Activated T-cell treated with anti-CD3 and anti-CD28 coated beads, Interleukin-2, amount 50 U/mL, for 72 hours (primary cell): ENCODE data around the gene ENAM. TPM values are rescaled to one million over a fixed set of nuclear protein-coding genes. Genes with fewer than 3 reads are reported as not detected.
A peak's percentile ranks its signal among the peaks of the same experiment; 100 is the strongest.
"Not testable (repeated sequence)": the region's sequence is repeated elsewhere in the genome, so short reads cannot be mapped to it uniquely, and the experiment has no call there.

Experiments
- ATAC-seq, 2 donors: fragments of 150-1000 bp; cut with Tn5 transposase; replicated peaks in 1 of 2; 2 replicates each; pipeline ENCODE4 v1.10.0; 2021; ENCODE audit warnings: moderate library complexity in 2 of 2, mild to moderate bottlenecking in 1 of 2
- DNase-seq, 2 donors: peaks; one replicate each; pipeline ENCODE4 v3.0.0; 2021 to 2022; ENCODE audit warnings: mixed read lengths in 1 of 2
- H3K27ac Mint-ChIP-seq: one replicate; pipeline ENCODE4 v1.8.0; 2022; ENCODE audit warnings: mild to moderate bottlenecking, moderate library complexity, mixed read lengths
- H3K27me3 Mint-ChIP-seq: one replicate; pipeline ENCODE4 v1.8.0; 2022; ENCODE audit warnings: low read depth, mixed read lengths
- H3K36me3 Mint-ChIP-seq, 2 donors: one replicate each; pipeline ENCODE4 v1.8.0; 2022; ENCODE audit warnings: mixed read lengths in 2 of 2, mild to moderate bottlenecking in 1 of 2; ENCODE audit not compliant: insufficient read depth in 2 of 2
- H3K4me1 Mint-ChIP-seq: one replicate; pipeline ENCODE4 v1.8.0; 2022; ENCODE audit warnings: low read depth, mixed read lengths
- H3K4me3 Mint-ChIP-seq, 2 donors: one replicate each; pipeline ENCODE4 v1.8.0; 2022; ENCODE audit warnings: mild to moderate bottlenecking in 2 of 2, mixed read lengths in 2 of 2, moderate library complexity in 2 of 2
- H3K9me3 Mint-ChIP-seq, 2 donors: one replicate each; pipeline ENCODE4 v1.8.0; 2022; ENCODE audit warnings: mixed read lengths in 2 of 2
- total RNA-seq, 2 donors: library from RNA; stranded (reverse); gene quantifications; one replicate each; pipeline ENCODE4 v1.2.3, GENCODE V29; 2022

ENAM gene
- total RNA-seq, 2 donors from 2014 or later: not detected

DNA sequence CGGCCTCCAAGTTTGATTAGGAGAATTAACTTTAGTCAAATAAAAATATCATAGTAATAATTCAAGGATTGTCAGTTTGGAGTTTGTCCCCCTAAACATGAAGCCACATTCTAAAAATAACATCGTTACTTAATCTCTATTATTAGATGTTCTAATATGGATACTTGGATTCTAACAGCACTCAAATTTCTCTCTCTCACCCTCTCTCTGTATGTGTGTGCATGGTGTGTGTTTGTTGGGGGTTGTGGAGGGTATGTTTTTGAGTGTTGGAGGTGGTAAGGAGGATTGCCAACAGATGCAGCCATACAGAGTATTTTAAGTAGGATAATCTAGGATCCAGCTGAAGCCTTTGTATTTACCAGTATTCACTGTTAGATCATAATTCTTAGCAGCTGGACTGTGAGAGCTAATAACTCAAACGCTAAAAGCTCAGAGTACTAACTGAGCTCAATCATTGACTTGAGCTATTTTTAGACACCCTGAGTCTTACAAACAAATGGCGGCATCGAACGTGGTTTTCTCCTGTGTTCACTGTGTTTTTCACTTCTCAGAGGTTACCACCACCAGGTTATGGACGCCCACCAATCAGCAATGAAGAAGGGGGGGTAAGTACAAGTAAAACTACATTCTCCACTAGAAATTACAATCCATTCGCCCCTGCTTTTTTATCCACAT lies 8.8 kb downstream of the ENAM start:
- H3K9me3 Mint-ChIP-seq: no peaks in the 10 kb centered on the region
- no peak for DNase-seq
- H3K4me1 Mint-ChIP-seq: peaks cover 16% of the 10 kb centered on the region
- H3K27ac Mint-ChIP-seq: no peak overlapping the region
- H3K4me3 Mint-ChIP-seq: no peak overlapping the region
- ATAC-seq: no peak
- no peaks in the 10 kb centered on the region for H3K27me3 Mint-ChIP-seq
- no peaks in the 10 kb centered on the region for H3K36me3 Mint-ChIP-seq

DNA sequence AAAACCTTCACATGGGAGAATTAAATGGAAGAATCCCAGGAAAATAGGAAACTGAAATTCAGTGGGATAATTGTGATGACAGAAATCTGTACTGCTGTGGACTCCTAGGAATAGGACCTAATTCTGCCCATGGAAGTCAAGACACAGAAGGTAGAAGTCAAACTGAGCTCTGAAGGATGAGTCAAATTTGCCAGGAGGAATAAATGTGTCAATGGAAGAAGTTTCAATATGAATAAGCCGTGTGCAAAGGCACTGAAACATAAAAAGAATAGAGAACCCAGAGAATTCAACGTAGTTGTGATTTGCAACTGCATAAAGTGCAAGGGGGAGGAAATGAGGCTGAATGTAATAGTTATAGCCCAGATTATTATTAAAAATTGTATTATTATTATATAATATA lies 11.6 kb downstream of the ENAM start:
- no peaks in the 10 kb centered on the region for H3K36me3 Mint-ChIP-seq
- no peaks in the 10 kb centered on the region for H3K27me3 Mint-ChIP-seq
- peak overlapping the region; percentile 83 for H3K27ac Mint-ChIP-seq
- H3K9me3 Mint-ChIP-seq: no peaks in the 10 kb centered on the region
- H3K4me1 Mint-ChIP-seq: peaks cover 16% of the 10 kb centered on the region
- peak; percentile 39 to 85 for ATAC-seq
- peak overlapping the region in 1 of 2 donors; percentile 26 for H3K4me3 Mint-ChIP-seq
- no peak for DNase-seq

DNA sequence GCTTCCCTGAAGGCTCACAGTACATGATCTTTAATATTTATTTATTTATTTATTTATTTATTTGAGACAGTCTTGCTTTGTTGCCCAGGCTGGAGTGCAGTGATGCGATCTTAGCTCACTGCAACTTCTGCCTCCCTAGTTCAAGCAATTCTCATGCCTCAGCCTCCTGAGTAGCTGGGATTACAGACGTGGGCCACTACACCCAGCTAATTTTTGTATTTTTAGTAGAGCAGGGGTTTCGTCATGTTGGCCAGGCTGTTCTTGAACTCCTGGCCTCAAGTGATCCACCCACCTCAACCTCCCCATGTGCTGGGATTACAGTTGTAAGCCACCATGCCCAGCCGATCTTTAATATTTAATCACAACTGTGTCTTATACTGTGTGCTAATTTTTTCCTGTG lies 22.2 kb downstream of the ENAM start:
- not testable (repeated sequence) for H3K27me3 Mint-ChIP-seq, H3K4me1 Mint-ChIP-seq, DNase-seq, H3K4me3 Mint-ChIP-seq, H3K27ac Mint-ChIP-seq, H3K9me3 Mint-ChIP-seq, ATAC-seq, H3K36me3 Mint-ChIP-seq

DNA sequence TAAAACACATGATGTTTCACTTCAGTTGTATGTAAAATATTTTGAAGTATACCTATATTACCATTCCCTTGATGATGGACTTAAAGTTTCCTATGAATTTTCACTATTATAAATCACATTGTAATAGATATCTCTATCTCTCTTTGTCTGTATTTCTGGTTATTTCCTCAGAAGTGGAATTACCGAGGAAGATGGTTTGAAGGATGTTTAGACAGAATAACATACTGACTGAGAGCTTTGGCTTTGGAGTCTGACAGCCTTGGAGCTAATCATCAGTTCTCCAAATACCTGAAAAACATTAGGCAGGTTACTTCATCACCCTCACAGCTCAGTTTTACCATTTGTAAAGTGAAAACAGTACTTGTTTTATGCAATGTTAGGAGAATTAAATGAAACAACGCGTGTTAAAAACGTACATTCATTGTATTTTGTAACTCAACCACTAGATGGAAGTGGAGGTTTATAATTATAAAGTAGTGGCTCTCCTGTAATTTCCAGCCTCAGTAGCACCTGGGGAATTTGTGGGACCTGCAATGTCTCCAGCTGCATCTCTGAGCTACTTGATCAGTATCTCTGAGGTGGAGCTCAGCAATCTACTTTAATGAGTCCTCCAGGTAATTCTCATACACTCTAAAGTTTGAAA lies 23.4 kb downstream of the ENAM start:
- H3K27ac Mint-ChIP-seq: peak overlapping the region; percentile 17

DNA sequence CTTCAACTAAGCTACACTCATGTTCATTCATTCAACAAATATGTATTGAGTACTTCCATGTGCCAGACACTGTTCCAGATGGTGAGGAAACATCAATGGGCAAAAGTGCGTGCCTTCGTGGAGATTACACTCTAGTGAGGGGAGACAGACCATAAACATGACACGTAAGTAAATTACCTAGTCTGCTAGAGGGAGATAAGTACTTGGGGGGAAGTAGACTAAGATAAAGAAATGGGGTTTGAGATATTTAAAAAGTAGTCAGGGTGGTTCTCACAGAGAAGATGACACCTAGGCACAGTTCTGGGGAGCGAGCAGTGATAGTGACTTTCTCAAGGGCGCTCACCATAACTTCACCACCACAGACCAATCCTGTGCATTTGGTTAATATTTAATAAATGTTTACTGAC lies 26.1 kb downstream of the ENAM start:
- ATAC-seq (no peak), DNase-seq (no peak)
- Mint-ChIP-seq H3K27me3 (no peaks in the 10 kb centered on the region), H3K36me3 (no peaks in the 10 kb centered on the region), H3K4me1 (no peaks in the 10 kb centered on the region), H3K9me3 (no peaks in the 10 kb centered on the region), H3K4me3 (no peak overlapping the region), H3K27ac (no peak overlapping the region)

More for the DNA sequence above, 23.4 kb downstream of the ENAM start:
- Mint-ChIP-seq H3K4me3 (no peak overlapping the region), H3K4me1 (no peaks in the 10 kb centered on the region), H3K36me3 (no peaks in the 10 kb centered on the region), H3K9me3 (no peaks in the 10 kb centered on the region), H3K27me3 (no peaks in the 10 kb centered on the region)
- DNase-seq (no peak), ATAC-seq (peak in 1 of 2 donors; percentile 53)

DNA sequence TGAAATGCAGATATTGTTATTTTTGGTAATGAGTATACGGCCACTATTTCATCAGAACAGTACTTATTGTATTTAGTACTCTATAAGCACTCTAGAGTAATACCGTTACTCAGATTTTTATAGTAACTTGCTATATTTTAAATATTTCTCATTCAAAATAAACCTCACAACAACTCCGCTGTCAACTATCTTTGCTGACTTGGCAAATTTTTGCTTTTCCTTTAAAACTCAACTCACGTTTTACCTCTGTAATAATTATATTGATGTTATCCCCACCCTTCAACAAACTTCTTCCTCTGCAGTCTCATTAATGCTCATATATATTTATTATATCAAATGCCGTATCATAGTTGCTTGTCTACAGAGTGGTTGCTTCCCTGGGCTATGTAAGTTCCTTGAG lies 28.8 kb downstream of the ENAM start:
- Mint-ChIP-seq H3K4me1 (peaks cover 11% of the 10 kb centered on the region), H3K4me3 (no peak overlapping the region), H3K27me3 (no peaks in the 10 kb centered on the region), H3K9me3 (no peaks in the 10 kb centered on the region), H3K27ac (no peak overlapping the region), H3K36me3 (no peaks in the 10 kb centered on the region)
- DNase-seq (no peak), ATAC-seq (no peak)

DNA sequence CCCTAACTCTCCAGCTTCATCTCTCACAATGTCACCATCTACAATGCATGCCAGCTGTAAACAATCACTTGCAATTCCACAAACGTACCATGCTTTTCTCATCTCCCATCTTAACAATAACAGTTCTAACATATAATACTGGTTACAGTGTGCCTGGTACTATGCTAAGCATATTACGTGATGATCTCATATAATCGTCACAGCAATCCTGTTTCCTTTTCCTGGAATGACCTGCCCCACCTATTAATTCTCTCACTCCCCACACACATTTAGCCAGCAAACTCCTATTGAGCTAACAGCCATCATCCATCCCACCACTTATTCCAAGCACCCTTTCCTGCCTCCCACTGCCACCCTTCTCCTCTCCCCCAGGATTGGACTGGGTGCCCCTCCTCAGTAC lies 29.9 kb downstream of the ENAM start:
- Mint-ChIP-seq H3K4me3 (no peak overlapping the region), H3K4me1 (peaks cover 11% of the 10 kb centered on the region), H3K9me3 (no peaks in the 10 kb centered on the region), H3K27me3 (no peaks in the 10 kb centered on the region), H3K36me3 (no peaks in the 10 kb centered on the region), H3K27ac (no peak overlapping the region)
- ATAC-seq (no peak), DNase-seq (no peak)

DNA sequence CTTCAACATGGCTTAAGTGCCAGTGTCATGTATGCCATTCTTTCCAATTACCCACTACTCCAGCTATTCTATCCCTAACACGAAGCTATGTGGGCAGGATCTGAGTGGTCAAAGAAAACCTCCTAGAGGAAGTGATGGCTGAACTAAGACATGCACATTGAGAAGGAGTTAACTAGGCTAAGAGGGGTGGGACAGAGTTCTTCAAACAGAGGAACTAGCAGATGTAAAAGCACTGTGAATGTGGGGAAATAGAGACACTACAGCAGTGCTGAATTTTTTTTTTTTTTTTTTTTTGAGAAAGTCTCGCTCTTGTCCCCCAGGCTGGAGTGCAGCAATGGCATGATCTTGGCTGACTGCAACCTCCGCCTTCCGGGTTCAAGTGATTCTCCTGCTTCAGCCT lies 31.6 kb downstream of the ENAM start:
- DNase-seq (no peak), ATAC-seq (no peak)
- no peaks in the 10 kb centered on the region for H3K36me3 Mint-ChIP-seq
- H3K27me3 Mint-ChIP-seq: no peaks in the 10 kb centered on the region
- no peaks in the 10 kb centered on the region for H3K9me3 Mint-ChIP-seq
- H3K4me1 Mint-ChIP-seq: peaks cover 11% of the 10 kb centered on the region
- H3K4me3 Mint-ChIP-seq: no peak overlapping the region
- H3K27ac Mint-ChIP-seq: no peak overlapping the region

DNA sequence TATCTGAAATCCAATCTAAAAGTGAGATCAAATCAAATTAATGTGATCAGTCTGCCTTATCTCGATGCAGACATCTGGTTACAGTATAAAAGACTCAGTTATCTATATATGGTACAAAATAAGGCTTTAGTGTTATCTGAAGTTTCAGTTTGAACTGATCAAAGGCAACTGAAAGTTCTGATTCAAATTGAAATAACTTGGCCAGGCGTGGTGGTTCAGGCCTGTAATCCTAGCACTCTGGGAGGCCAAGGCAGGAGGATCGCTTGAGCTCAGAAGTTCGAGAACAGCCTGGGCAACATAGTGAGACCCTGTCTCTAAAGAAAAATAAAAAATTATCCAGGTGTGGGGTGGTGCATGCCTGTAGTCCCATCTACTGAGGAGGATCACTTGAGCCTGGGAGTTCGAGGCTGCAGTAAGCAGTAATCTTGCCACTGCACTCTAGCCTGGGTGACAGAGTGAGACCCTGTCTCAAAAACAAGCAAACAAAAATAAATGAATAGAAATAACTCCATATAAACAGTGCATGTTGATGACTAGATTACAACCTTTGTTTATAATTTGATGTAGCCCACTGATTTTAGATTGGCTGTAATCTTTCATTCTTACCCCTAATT lies 32.9 kb downstream of the ENAM start:
- not testable (repeated sequence) for H3K27ac Mint-ChIP-seq, H3K36me3 Mint-ChIP-seq, H3K27me3 Mint-ChIP-seq, H3K4me3 Mint-ChIP-seq, H3K9me3 Mint-ChIP-seq
- H3K4me1 Mint-ChIP-seq: peaks cover 11% of the 10 kb centered on the region
- DNase-seq (peak; percentile 29 to 41), ATAC-seq (peak; percentile 86 to 90)

DNA sequence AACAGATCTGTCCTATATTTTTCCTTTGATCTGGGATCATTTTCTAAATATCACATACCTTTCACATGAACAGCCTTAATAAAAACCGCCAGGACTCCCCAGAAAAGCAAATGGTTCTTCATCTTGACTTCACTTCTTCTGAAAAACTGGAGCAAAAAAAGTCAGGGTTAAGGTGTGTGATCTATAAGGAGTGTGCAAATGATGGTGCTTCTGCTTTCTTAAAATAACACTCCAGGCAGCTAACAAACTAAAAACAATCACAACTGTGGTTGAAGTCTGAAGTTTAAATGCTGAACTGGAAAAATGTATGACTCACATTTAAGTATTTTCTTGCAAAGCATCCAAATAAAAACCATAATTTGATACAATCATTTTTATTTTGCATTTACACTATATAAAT lies 37.8 kb downstream of the ENAM start, which contains the start of gene JCHAIN:
TSS of gene JCHAIN (minus strand) at position 140 of the 400 bp plus-strand sequence. CDS start at position 122, 18 bp downstream.
- Mint-ChIP-seq H3K4me1 (peaks cover 6% of the 10 kb centered on the region), H3K4me3 (no peak within 1 kb of the TSS), H3K36me3 (no peaks in the 10 kb centered on the region), H3K27me3 (no peaks in the 10 kb centered on the region), H3K9me3 (no peaks in the 10 kb centered on the region), H3K27ac (no peak within 1 kb of the TSS)
- no peak for DNase-seq
- no peak for ATAC-seq

DNA sequence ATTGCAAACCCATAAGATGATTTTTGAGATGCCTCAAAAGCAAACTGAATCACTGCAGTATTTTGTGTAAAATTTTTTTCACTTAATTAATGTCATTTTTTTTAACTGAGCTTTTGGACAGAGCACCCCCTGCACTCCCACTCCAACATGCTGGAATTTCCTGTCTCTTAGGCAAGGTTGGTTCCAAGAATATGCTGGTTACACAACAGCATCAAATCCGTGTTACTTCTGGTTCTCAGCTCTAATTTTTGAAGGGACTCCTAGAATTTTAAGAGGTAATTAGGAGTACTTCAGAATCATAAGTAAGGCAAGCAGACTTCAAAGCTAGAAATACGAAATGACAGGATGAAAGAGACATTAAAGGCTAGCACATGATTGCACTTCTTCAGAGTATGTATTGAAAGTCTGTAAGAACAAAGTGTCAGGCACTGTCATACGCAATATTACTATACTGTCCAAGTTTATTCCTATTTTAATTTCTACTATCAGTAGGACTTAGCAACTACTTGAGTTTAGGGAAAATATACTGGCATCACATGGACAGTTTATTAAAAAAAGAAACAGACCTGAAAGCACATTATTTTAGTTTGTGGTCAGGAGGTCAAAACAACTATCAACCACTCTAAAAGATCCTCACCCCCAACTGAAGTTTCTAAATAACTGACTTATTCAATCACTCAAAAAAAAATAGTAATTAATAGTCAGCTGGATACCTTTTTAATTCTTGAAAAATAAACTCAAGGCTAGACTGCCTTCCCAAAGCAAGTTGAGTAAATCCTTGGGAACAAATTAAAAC lies 39.4 kb downstream of the ENAM start:
- no peak overlapping the region for H3K4me3 Mint-ChIP-seq
- no peak for ATAC-seq

DNA sequence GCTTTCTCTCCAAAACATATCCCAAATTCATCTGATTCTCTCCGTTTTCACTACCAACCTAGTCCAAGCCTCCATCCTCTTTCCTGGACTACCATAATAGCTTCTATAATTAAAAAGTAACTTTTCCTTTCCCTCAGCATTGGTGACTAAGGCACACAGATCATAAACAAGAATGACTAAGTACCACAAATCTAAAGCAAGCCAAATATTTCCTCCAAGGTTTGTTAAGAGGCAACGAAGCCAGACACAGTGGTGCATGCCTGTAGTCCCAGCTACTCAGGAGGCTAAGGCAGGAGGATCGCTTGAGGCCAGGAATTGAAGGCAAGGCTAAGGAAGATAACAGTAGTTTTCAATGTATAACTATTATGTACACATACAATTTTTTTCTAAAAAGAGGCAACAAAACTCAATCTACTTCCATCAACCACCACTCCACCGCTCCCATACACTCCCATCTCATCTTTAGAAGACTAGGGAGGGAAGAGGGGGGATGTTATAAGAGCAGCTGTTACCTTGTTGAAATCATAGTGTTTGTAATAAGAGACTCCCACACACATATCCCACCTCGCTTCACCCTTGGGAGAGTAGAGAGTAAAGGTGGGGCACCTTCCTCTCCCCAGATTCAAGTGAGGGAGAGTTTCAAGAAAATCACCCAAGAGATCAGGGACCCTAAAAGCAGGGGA lies 41.9 kb downstream of the ENAM start:
- no peaks in the 10 kb centered on the region for H3K4me1 Mint-ChIP-seq
- H3K27me3 Mint-ChIP-seq: no peaks in the 10 kb centered on the region
- ATAC-seq: no peak
- no peaks in the 10 kb centered on the region for H3K9me3 Mint-ChIP-seq
- no peaks in the 10 kb centered on the region for H3K36me3 Mint-ChIP-seq
- no peak overlapping the region for H3K4me3 Mint-ChIP-seq
- no peak overlapping the region for H3K27ac Mint-ChIP-seq
- no peak for DNase-seq

More for the DNA sequence above, 39.4 kb downstream of the ENAM start:
- no peak overlapping the region for H3K27ac Mint-ChIP-seq
- no peaks in the 10 kb centered on the region for H3K4me1 Mint-ChIP-seq
- H3K27me3 Mint-ChIP-seq: no peaks in the 10 kb centered on the region
- no peaks in the 10 kb centered on the region for H3K9me3 Mint-ChIP-seq
- DNase-seq: no peak
- no peaks in the 10 kb centered on the region for H3K36me3 Mint-ChIP-seq
